Progenitor cell of endocrine pancreas (in vitro differentiated cells): ENCODE data around the gene LRRC75A. TPM values are rescaled to one million over a fixed set of nuclear protein-coding genes. Genes with fewer than 3 reads are reported as not detected.
"Not testable (repeated sequence)": the region's sequence is repeated elsewhere in the genome, so short reads cannot be mapped to it uniquely, and the experiment has no call there.

Source experiments
- DNase-seq: peaks from one replicate; pipeline ENCODE4 v3.0.0; 2021; ENCODE audit warnings: low spot score; ENCODE audit not compliant: unreplicated experiment
- H3K27ac Mint-ChIP-seq: 2 replicates; pipeline ENCODE4 v1.8.0; 2021; ENCODE audit warnings: mild to moderate bottlenecking, moderate library complexity, mixed read lengths
- H3K27me3 Mint-ChIP-seq: 2 replicates; pipeline ENCODE4 v1.8.0; 2021; ENCODE audit warnings: mixed read lengths
- H3K36me3 Mint-ChIP-seq: 2 replicates; pipeline ENCODE4 v1.8.0; 2022; ENCODE audit warnings: mixed read lengths; ENCODE audit not compliant: insufficient read depth
- H3K4me1 Mint-ChIP-seq: 2 replicates; pipeline ENCODE4 v1.8.0; 2021; ENCODE audit warnings: low read depth, mixed read lengths
- H3K4me3 Mint-ChIP-seq: 2 replicates; pipeline ENCODE4 v1.8.0; 2021; ENCODE audit warnings: low read depth, mild to moderate bottlenecking, moderate library complexity, mixed read lengths
- H3K9me3 Mint-ChIP-seq: 2 replicates; pipeline ENCODE4 v1.8.0; 2021; ENCODE audit warnings: low read depth, mixed read lengths
- total RNA-seq: library from RNA; stranded (reverse); gene quantifications from 2 replicates; pipeline ENCODE4 v1.2.1, GENCODE V29; 2021

The LRRC75A gene
- total RNA-seq, 1 donor from 2014 or later = 9.7 TPM

DNA sequence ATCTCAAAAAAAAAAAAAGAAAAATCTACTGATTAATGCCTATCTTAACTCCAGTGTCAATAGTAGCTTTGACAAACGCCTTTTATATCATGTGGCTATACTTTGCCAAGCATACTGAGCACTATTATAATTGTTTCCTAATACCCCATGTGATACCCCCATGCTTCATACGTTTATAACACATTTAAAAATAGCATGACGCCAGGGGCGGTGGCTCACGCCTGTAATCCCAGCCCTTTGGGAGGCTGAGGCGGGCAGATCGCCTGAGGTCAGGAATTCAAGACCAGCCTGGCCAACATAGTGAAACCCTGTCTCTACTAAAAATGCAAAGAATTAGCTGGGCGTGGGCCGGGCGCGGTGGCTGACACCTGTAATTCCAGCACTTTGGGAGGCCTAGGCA, 99.5 kb downstream of the LRRC75A start:
- not testable (repeated sequence) for H3K36me3 Mint-ChIP-seq, DNase-seq, H3K4me3 Mint-ChIP-seq, H3K27ac Mint-ChIP-seq, H3K27me3 Mint-ChIP-seq, H3K4me1 Mint-ChIP-seq, H3K9me3 Mint-ChIP-seq

Other genes starting within 250 kb of the LRRC75A start
- gene CENPV, start 138.7 kb downstream of the LRRC75A start, total RNA-seq = 201 and 206 TPM in 2 replicates
- gene UBB, start 111.1 kb downstream of the LRRC75A start, total RNA-seq = 1,450 and 1,477 TPM in 2 replicates
- 1.3 and 2.1 TPM in 2 replicates for gene TRPV2, start 76.6 kb downstream of the LRRC75A start, total RNA-seq
- 11.6 TPM in 2 replicates for gene ZNF287, start 77.0 kb upstream of the LRRC75A start, total RNA-seq
- 9.0 and 11.2 TPM in 2 replicates for gene ZNF624, start 161.7 kb upstream of the LRRC75A start, total RNA-seq
- 0.89 and 1.2 TPM in 2 replicates for gene CCDC144A, start 198.0 kb upstream of the LRRC75A start, total RNA-seq